Skeletal muscle cell (primary cell): Measurements from ENCODE around the gene EPC2.
"Not testable (repeated sequence)": the region's sequence is repeated elsewhere in the genome, so short reads cannot be mapped to it uniquely, and the experiment has no call there.

Experiments used
- DNase-seq: peaks from one replicate; pipeline ENCODE4 v3.0.0-alpha.2; 2010; ENCODE audit warnings: low read depth
- H3K4me3 ChIP-seq: 2 replicates; pipeline ENCODE4 v1.5.1; 2011; ENCODE audit warnings: low read depth, mild to moderate bottlenecking, control low read depth, low read length, moderate library complexity

Gene EPC2

DNA sequence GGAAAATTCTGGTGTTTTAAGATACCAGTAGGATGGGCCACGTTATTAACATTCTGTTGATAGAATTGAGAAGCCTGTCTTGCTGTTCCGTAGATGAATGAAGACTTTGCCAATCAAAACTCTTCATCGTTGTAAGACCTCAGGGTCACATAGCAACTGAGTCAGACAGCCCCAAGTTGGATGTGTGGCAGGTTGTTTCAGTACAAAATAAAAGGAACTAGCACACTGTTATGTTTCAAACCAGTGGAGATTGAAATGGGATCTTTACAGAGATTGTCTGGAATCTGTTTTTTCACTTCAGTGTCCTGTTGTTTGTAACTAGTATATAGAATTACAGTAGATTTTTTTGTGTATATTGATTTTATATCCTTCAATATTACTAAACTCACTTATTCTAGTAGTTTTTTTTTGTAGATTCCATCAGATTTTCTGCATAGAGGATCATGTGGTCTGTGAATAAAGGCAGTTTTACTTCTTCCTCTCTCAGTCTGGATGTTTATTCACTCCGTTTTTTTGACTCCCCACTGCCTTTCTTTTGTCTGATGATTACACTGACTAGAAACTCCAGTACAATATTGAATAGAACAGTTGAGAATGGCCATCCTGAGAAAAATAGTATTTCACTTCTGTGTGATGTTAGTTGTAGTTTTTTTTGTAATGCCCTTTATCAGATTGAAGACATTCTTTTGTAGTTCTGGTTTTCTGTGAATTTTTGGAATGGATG lies 22.7 kb downstream of the EPC2 start:
- DNase-seq: no peak
- no peak overlapping the region for H3K4me3 ChIP-seq

- DNase-seq: no peak
- no peak overlapping the region for H3K4me3 ChIP-seq
Observed at GRCh38 chr2:148670773-148671172, 26.2 kb downstream of the EPC2 start.

GRCh38 chr2:148674063-148675020 lies 29.8 kb downstream of the EPC2 start:
- no peak for DNase-seq
- no peak overlapping the region for H3K4me3 ChIP-seq

- no peak overlapping the region for H3K4me3 ChIP-seq
- DNase-seq: no peak
Observed at GRCh38 chr2:148675708-148676107, 31.2 kb downstream of the EPC2 start.

- not testable (repeated sequence) for H3K4me3 ChIP-seq, DNase-seq
Observed at GRCh38 chr2:148678302-148679179, 34.0 kb downstream of the EPC2 start.

- H3K4me3 ChIP-seq: no peak overlapping the region
- DNase-seq: no peak
Observed at GRCh38 chr2:148680462-148680861, 35.9 kb downstream of the EPC2 start.

- DNase-seq: no peak
- no peak overlapping the region for H3K4me3 ChIP-seq
Observed at GRCh38 chr2:148681443-148681842, 36.9 kb downstream of the EPC2 start.

DNA sequence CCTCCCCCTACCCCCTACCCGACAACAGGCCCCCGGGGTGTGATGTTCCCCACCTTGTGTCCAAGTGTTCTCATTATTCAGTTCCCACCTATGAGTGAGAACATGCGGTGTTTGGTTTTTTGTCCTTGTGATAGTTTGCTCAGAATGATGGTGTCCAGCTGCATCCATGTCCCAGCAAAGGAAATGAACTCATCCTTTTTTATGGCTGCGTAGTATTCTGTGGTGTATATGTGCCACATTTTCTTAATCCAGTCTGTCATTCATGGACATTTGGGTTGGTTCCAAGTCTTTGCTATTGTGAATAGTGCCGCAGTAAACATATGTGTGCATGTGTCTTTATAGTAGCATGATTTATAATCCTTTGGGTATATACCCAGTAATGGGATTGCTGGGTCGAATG lies 37.3 kb downstream of the EPC2 start:
- DNase-seq, H3K4me3 ChIP-seq: not testable (repeated sequence)

GRCh38 chr2:148684507-148684906 lies 40.0 kb downstream of the EPC2 start:
- H3K4me3 ChIP-seq: no peak overlapping the region
- DNase-seq: no peak

DNA sequence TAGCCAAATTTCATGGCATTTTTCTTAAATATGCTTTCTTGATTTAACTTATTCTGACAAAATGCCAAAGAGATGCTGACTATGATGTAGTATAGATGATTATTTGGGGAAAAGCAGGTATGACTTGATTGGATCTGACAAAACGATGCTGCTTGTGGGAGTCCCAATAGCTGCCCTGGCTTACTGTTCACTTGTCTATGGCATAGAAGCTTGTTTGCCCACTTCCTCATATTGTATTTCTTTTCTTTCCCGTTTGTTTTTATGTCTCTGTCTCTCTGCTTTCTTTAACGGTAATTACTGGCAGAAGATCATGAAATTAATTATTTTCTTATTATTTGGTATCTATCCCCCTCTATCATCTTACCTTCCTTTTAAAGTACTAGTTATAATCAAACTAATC lies 43.0 kb downstream of the EPC2 start:
- no peak overlapping the region for H3K4me3 ChIP-seq
- DNase-seq: no peak

- not testable (repeated sequence) for H3K4me3 ChIP-seq
Observed at GRCh38 chr2:148688011-148688410, 43.5 kb downstream of the EPC2 start.

DNA sequence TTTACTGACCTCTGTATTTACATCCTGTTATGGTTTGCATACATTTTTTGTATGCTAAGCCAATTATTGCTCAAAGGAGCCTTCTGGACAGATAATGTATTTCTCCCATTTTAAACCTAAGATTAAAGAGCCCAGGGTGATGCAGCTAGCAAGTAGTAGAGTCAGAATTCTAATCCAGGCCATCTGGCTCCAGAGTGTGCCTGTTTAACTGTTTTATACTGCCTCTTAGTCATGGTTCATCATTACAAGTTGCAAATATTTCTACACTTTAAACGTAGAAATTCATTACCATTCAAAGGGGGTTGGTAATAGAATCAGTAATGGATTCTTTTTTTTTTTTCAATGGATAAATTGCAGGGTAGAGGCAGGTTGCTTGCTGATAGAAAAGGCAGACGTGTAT lies 52.4 kb downstream of the EPC2 start:
- no peak overlapping the region for H3K4me3 ChIP-seq
- DNase-seq: no peak

More at GRCh38 chr2:148688011-148688410, 43.5 kb downstream of the EPC2 start:
- not testable (repeated sequence) for DNase-seq

GRCh38 chr2:148699830-148700229 lies 55.3 kb downstream of the EPC2 start:
- no peak overlapping the region for H3K4me3 ChIP-seq
- no peak for DNase-seq

- no peak for DNase-seq
- no peak overlapping the region for H3K4me3 ChIP-seq
Observed at GRCh38 chr2:148701039-148701438, 56.5 kb downstream of the EPC2 start.

DNA sequence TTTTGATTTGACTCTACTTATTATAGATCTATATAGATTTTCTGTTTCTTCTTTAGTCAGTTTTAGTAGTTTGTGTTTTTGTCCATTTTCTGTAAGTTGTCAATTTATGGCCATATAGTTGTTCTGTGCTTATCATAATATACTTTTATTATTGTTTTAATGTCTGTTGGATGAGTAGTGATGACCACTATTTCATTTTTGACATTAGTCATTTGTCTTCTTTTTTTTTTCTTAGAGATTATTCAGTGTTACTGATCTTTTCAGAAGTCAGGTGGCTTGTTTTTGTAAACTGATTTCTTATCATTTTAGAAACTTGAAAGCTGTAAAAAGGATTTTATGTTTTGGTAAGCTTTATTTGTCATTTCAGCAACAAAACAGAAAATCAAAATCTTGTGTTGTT lies 57.3 kb downstream of the EPC2 start:
- DNase-seq: no peak
- no peak overlapping the region for H3K4me3 ChIP-seq

DNA sequence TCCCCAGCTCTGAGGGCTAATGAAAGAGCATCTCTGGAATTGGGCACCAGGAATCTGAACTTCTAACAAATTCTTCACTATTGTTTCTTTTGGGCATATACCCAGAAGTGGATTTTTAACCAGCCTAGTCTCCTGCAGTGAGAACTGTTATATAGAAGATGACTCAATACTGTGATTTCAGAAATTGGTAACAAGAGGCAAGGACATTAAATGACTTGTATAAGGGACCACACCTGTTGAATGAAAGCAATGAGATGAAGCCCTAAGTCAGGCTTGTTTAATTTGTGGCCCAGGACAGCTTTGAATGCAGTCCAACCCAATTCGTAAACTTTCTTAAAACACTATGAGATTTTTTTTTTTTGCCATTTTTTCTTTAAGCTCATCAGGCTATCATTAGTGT lies 57.9 kb downstream of the EPC2 start:
- DNase-seq: no peak
- no peak overlapping the region for H3K4me3 ChIP-seq

DNA sequence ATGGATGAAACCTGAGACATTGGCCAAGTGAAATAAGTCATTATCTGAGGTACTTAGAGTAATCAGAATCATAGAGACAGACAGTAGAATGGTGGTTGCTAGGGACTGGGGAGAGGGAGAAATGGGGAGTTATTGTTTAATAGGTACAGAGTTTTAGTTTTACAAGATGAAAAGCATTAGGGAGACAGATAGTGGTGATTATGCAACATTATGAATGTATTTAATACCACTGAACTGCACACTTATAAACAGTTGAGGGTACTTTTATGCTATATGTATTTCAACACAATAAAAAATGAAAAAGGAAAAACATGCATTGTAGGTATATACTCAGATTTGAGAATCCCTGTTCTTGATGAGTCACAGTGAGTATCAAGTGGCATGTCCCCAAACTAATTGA lies 59.7 kb downstream of the EPC2 start:
- no peak for DNase-seq
- no peak overlapping the region for H3K4me3 ChIP-seq

GRCh38 chr2:148716378-148716920 lies 71.9 kb downstream of the EPC2 start:
- no peak overlapping the region for H3K4me3 ChIP-seq
- DNase-seq: no peak

- no peak for DNase-seq
- H3K4me3 ChIP-seq: no peak overlapping the region
Observed at GRCh38 chr2:148718039-148718438, 73.5 kb downstream of the EPC2 start.
